PC-3 (cell line): Measurements from ENCODE around the gene AVEN. TPM values are rescaled to one million over a fixed set of nuclear protein-coding genes. Genes with fewer than 3 reads are reported as not detected.
A peak's percentile ranks its signal among the peaks of the same experiment; 100 is the strongest.

ENCODE experiments used
- ATAC-seq: fragments of 200-7000 bp; cut with Tn5 transposase; 2 replicates; pipeline ENCODE4 v1.9.1; 2020; ENCODE audit warnings: mild to moderate bottlenecking, moderate library complexity
- BruUV-seq: library from RNA; stranded (reverse); fragments of 400-500 nt; replicated peaks from 2 replicates; lab custom pipeline; 2021; lab: Mats Ljungman, UMichigan
- CTCF ChIA-PET: fragments of 300-600 bp; sonication (Branson Sonifier 250); formaldehyde crosslinking; loops from one replicate; lab custom pipeline; 2022; ENCODE audit warnings: antibody characterized with exemption; lab: Charles Lee
- POLR2A ChIA-PET: fragments of 300-600 bp; sonication (Branson Sonifier 250); formaldehyde crosslinking; loops from one replicate; lab custom pipeline; 2022; ENCODE audit warnings: antibody characterized with exemption; ENCODE audit not compliant: unreplicated experiment; lab: Charles Lee
- DNase-seq: peaks from one replicate; pipeline ENCODE4 v3.0.0-alpha.2; 2015
- H2AFZ ChIP-seq: fragments of 300-600 bp; sonication (generic); 2 replicates; pipeline ENCODE4 v1.6.0; 2016; ENCODE audit warnings: antibody characterized with exemption, low read length
- H3F3A ChIP-seq: fragments of 300-600 bp; sonication (generic); one replicate; pipeline ENCODE4 v1.6.0; 2017; ENCODE audit warnings: antibody characterized with exemption, low read length, control low read depth, mild to moderate bottlenecking; ENCODE audit not compliant: unreplicated experiment
- H3K27ac ChIP-seq: fragments of 300-600 bp; sonication (generic); 2 replicates; pipeline ENCODE4 v1.5.1; 2016; ENCODE audit warnings: mild to moderate bottlenecking, low read length
- H3K27me3 ChIP-seq: fragments of 300-600 bp; sonication (generic); 2 replicates; pipeline ENCODE4 v1.6.1; 2016; ENCODE audit warnings: low read length, mixed read lengths
- H3K36me3 ChIP-seq: fragments of 300-600 bp; sonication (generic); 2 replicates; pipeline ENCODE4 v1.6.1; 2016; ENCODE audit warnings: low read depth, mixed run types, low read length, mixed read lengths
- H3K4me1 ChIP-seq: fragments of 300-600 bp; sonication (generic); 2 replicates; pipeline ENCODE4 v1.5.1; 2016; ENCODE audit warnings: low read length; ENCODE audit not compliant: insufficient read depth
- H3K4me2 ChIP-seq: fragments of 300-600 bp; sonication (generic); 2 replicates; pipeline ENCODE4 v1.6.0; 2016; ENCODE audit warnings: low read length
- H3K4me3 ChIP-seq: fragments of 300-600 bp; sonication (generic); 2 replicates; pipeline ENCODE4 v1.5.1; 2016; ENCODE audit warnings: mild to moderate bottlenecking, low read length, mixed read lengths
- H3K79me2 ChIP-seq: fragments of 300-600 bp; sonication (generic); 2 replicates; pipeline ENCODE4 v1.6.1; 2017; ENCODE audit warnings: low read length, mixed read lengths
- H3K9ac ChIP-seq: fragments of 300-600 bp; sonication (generic); 2 replicates; pipeline ENCODE4 v1.6.0; 2016; ENCODE audit warnings: mild to moderate bottlenecking, low read length
- H3K9me2 ChIP-seq: fragments of 300-600 bp; sonication (generic); replicated peaks from 2 replicates; pipeline ENCODE4 v1.6.1; 2016; ENCODE audit warnings: mixed run types, low read length, mixed read lengths
- H3K9me3 ChIP-seq: fragments of 300-600 bp; sonication (generic); 2 replicates; pipeline ENCODE4 v1.6.1; 2016; ENCODE audit warnings: low read length, mixed read lengths
- H4K20me1 ChIP-seq: fragments of 300-600 bp; sonication (generic); 2 replicates; pipeline ENCODE4 v1.6.1; 2016; ENCODE audit warnings: low read length, mixed read lengths
- EZH2 ChIP-seq: fragments of 300-600 bp; sonication (generic); IDR thresholded peaks from one replicate; pipeline ENCODE4 v1.6.1; 2017; ENCODE audit warnings: antibody characterized with exemption, mild to moderate bottlenecking, low read length; ENCODE audit not compliant: unreplicated experiment
- EZH2phosphoT487 ChIP-seq: fragments of 300-600 bp; sonication (generic); IDR thresholded peaks from 2 replicates; pipeline ENCODE4 v1.6.1; 2018; ENCODE audit warnings: mild to moderate bottlenecking, antibody characterized with exemption, low read length, borderline replicate concordance
- intact Hi-C: fragments of 100-400 bp; cut with micrococcal nuclease; formaldehyde crosslinking; loops from 2 replicates; pipeline ENCODE4 v1.9.0; 2023
- total RNA-seq: library from RNA; depleted of rRNA; stranded (reverse); fragments of >200 nt; gene quantifications from 2 replicates; pipeline ENCODE4 v1.2.3, GENCODE V29; 2014
- TF ChIP-seq, protein P1 (sequence below): fragments of 300-600 bp; sonication (generic); conservative IDR thresholded peaks from 2 replicates; pipeline ENCODE4 v1.5.1; 2017; ENCODE audit warnings: antibody characterized with exemption, low read depth, mild to moderate bottlenecking, low read length

The AVEN gene
- total RNA-seq, 1 experiment from 2014 or later: 10.5 TPM

DNA sequence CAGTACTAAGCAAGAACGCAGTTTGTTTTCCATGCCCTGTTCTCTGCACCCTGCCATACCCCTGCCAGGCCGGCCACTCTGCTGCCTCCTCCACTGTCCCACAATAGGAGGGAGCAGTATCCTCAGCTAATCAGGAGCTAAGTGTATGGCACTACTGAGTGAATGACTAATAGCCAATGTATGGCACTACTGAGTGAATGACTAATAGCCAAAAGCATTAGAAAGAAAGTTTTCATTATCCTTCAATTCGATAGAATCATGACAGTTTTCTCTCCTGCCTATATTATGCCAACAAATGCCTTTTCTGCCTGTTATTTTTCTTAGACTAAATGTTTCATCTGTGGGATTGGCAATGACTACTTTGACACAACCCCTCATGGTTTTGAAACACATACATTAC, 178.2 kb downstream of the AVEN start:
- H3K9ac ChIP-seq: no peak overlapping the region
- peak overlapping the region; percentile 23 for H3K4me2 ChIP-seq
- DNase-seq (peak; percentile 82), ATAC-seq (peak; percentile 98)
- peaks cover 19% of the 10 kb centered on the region for H3K4me1 ChIP-seq
- H3K4me3 ChIP-seq: no peak overlapping the region
- intact Hi-C loops: loop anchor here (5.0 kb wide), 1 partner anchor 107 kb away; the partner anchor contains the start of gene CHRM5
- no peaks in the 10 kb centered on the region for H3K79me2 ChIP-seq
- H3K36me3 ChIP-seq: no peaks in the 10 kb centered on the region
- BruUV-seq: no TSS peak
- ChIA-PET CTCF (no interaction called here), POLR2A (interaction anchor here (0.5 kb wide), 1 partner anchor 235 kb away, joined by 6 read pairs; no protein-coding TSS in a partner anchor)
- H4K20me1 ChIP-seq: no peaks in the 10 kb centered on the region
- no peak overlapping the region for H2AFZ ChIP-seq
- H3F3A ChIP-seq: no peaks in the 10 kb centered on the region
- H3K27me3 ChIP-seq: no peaks in the 10 kb centered on the region
- no peaks in the 10 kb centered on the region for H3K9me3 ChIP-seq
- no peaks in the 10 kb centered on the region for H3K9me2 ChIP-seq
- TF ChIP-seq, protein P1, sequence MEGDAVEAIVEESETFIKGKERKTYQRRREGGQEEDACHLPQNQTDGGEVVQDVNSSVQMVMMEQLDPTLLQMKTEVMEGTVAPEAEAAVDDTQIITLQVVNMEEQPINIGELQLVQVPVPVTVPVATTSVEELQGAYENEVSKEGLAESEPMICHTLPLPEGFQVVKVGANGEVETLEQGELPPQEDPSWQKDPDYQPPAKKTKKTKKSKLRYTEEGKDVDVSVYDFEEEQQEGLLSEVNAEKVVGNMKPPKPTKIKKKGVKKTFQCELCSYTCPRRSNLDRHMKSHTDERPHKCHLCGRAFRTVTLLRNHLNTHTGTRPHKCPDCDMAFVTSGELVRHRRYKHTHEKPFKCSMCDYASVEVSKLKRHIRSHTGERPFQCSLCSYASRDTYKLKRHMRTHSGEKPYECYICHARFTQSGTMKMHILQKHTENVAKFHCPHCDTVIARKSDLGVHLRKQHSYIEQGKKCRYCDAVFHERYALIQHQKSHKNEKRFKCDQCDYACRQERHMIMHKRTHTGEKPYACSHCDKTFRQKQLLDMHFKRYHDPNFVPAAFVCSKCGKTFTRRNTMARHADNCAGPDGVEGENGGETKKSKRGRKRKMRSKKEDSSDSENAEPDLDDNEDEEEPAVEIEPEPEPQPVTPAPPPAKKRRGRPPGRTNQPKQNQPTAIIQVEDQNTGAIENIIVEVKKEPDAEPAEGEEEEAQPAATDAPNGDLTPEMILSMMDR: no peak
- TF ChIP-seq EZH2 (no peak), EZH2phosphoT487 (no peak)
- no peak overlapping the region for H3K27ac ChIP-seq

DNA sequence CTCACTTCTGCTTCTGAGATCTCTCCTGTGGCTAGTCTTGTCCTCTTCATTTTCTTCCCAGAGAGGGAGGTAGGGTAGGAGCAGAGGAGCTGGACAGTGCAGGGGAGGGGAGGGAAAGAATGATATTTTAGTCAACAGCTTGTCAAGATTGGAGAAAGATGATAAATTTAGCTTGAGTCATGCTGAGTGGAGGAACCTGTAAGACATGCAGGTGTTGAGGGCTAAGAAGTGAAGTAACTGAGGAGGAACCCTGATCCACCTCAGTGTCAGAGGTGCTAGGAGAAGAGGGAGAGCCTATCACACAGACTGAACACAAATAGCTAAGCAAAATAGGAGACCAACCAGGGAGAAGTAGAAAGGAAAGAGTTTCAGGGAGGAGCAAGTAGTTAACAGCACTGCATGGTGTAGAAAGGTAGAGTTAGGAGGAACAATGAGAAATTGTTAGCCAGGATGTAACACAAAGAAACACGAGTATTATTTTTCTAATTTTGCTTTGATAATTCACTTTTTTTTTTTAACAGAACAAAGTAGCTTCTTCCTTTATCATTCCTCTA, 178.9 kb downstream of the AVEN start:
- Histone ChIP-seq H3K27me3 (no peaks in the 10 kb centered on the region), H3K4me2 (peak overlapping the region; percentile 23; the same call in 1 of the 2 replicates), H3K27ac (no peak overlapping the region), H4K20me1 (no peaks in the 10 kb centered on the region), H3K9ac (no peak overlapping the region), H3F3A (no peaks in the 10 kb centered on the region), H3K36me3 (no peaks in the 10 kb centered on the region), H3K9me2 (no peaks in the 10 kb centered on the region), H3K4me1 (peaks cover 19% of the 10 kb centered on the region), H3K79me2 (no peaks in the 10 kb centered on the region), H3K4me3 (no peak overlapping the region), H3K9me3 (no peaks in the 10 kb centered on the region), H2AFZ (no peak overlapping the region)
- intact Hi-C loops: loop anchor here (5.0 kb wide), 2 partner anchors 47 to 107 kb away; partner anchors contain the start of gene CHRM5
- DNase-seq: peak; percentile 60
- POLR2A ChIA-PET: interaction anchor here (0.5 kb wide), 1 partner anchor 236 kb away, joined by 6 read pairs; no protein-coding TSS in a partner anchor
- CTCF ChIA-PET: no interaction called here
- BruUV-seq: no TSS peak
- ATAC-seq: no peak; the same call in 1 of the 2 replicates
- no peak for TF ChIP-seq EZH2

DNA sequence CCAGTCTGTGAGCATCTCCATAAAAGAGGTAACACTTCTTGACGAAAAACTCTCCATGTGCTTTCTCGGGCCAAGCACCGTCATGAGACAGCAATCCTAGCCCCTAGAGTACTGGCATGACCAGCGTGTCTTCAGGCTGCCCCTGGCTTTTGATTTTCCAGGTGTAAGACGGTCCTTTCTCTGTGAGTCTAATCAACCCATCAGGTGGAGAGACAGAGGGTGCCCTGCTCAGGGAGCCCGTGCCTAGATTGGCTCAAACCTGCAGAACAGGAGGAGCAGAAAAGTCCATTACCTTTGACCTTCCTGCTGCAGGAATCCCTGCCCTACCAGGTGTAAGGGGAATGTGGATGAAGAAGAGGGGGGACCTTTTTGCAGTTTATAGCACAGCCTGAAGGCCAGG, 180.2 kb downstream of the AVEN start:
- Histone ChIP-seq H3K27ac (no peak overlapping the region), H3K9ac (no peak overlapping the region), H3K4me1 (peaks cover 19% of the 10 kb centered on the region), H3K36me3 (no peaks in the 10 kb centered on the region), H3F3A (no peaks in the 10 kb centered on the region), H2AFZ (no peak overlapping the region), H3K4me2 (no peak overlapping the region), H3K9me3 (no peaks in the 10 kb centered on the region), H3K27me3 (no peaks in the 10 kb centered on the region), H4K20me1 (no peaks in the 10 kb centered on the region), H3K79me2 (no peaks in the 10 kb centered on the region), H3K9me2 (no peaks in the 10 kb centered on the region), H3K4me3 (no peak overlapping the region)
- ATAC-seq: no peak
- no peak for DNase-seq
- no peak for TF ChIP-seq EZH2phosphoT487
- TF ChIP-seq, protein P1: no peak
- no peak for TF ChIP-seq EZH2
- no TSS peak for BruUV-seq
- POLR2A ChIA-PET: no interaction called here
- CTCF ChIA-PET: no interaction called here
- intact Hi-C loops: loop anchor here (5.0 kb wide), 1 partner anchor 48 kb away; no protein-coding TSS in a partner anchor
